ENCODE data around the gene GPR35.

DNA sequence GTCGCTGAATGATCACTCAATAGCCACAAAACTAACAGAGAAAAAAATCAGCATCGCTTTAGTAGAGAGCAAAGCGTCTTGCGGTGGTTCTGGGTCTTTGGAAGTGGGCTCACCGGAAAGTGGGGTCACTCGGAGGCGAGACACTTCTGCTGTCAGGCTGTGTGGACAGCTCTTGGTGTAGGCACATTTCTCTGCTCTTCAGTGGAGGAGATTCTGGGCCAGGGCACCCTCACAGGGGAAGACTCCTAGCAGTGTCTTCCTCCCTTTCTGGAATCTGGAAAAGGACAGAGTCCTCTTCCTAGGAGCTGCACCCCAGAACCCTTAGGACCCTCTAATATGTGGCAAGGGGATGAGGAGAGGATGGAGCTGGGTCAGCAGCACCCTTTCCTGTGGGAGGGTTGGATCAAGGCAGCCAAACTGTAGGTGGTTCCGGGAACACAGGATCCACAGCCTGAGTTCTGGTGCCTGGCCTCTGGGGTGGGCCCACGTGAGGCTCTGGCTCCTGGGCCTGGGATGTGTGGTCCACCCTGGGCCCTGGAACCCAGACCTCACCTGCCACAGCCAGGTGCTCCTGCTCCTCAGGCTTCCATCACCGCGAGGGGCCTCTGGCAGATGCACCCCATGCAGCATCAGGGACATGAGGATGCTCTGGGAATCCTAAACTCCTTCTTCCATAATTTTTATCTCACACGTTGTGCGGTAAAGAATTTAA, 25.1 kb downstream of the GPR35 start:
- TF ChIP-seq TAF1 (IDR thresholded peaks at IDR 0.05; ENCODE audit: borderline replicate concordance, insufficient read depth, low read length) (no peak), POLR2AphosphoS5 (IDR thresholded peaks at IDR 0.05; ENCODE audit: low read depth, low read length) (no peak), SIN3A (IDR thresholded peaks at IDR 0.05; ENCODE audit: borderline replicate concordance, insufficient read depth, low read length) (no peak), FOXP2 (optimal IDR thresholded peaks at IDR 0.05; ENCODE audit: borderline replicate concordance, extremely low read depth, extremely low read length, insufficient read depth) (no peak)
- TF ChIP-seq, protein P1, sequence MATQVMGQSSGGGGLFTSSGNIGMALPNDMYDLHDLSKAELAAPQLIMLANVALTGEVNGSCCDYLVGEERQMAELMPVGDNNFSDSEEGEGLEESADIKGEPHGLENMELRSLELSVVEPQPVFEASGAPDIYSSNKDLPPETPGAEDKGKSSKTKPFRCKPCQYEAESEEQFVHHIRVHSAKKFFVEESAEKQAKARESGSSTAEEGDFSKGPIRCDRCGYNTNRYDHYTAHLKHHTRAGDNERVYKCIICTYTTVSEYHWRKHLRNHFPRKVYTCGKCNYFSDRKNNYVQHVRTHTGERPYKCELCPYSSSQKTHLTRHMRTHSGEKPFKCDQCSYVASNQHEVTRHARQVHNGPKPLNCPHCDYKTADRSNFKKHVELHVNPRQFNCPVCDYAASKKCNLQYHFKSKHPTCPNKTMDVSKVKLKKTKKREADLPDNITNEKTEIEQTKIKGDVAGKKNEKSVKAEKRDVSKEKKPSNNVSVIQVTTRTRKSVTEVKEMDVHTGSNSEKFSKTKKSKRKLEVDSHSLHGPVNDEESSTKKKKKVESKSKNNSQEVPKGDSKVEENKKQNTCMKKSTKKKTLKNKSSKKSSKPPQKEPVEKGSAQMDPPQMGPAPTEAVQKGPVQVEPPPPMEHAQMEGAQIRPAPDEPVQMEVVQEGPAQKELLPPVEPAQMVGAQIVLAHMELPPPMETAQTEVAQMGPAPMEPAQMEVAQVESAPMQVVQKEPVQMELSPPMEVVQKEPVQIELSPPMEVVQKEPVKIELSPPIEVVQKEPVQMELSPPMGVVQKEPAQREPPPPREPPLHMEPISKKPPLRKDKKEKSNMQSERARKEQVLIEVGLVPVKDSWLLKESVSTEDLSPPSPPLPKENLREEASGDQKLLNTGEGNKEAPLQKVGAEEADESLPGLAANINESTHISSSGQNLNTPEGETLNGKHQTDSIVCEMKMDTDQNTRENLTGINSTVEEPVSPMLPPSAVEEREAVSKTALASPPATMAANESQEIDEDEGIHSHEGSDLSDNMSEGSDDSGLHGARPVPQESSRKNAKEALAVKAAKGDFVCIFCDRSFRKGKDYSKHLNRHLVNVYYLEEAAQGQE (IDR thresholded peaks at IDR 0.05; ENCODE audit: insufficient read depth in 1 of 2, low read depth in 2 of 2, low read length in 2 of 2), result no peak

Measured in PFSK-1 (cell line).